Gastrocnemius medialis (tissue), 4 donors: ENCODE measurements around the gene COL4A4.

Experiments
- CTCF ChIP-seq, 5 experiments: fragments of 450-650 bp in 3 of 5; fragments of 200-600 bp in 2 of 5; sonication (generic) in 2 of 5; IDR thresholded peaks in 4 of 5; conservative IDR thresholded peaks in 1 of 5; 1 replicate in 4 of 5; 2 replicates in 1 of 5; pipeline ENCODE4 v1.5.1; 2016 to 2019; ENCODE audit warnings: antibody characterized with exemption in 5 of 5, mild to moderate bottlenecking in 3 of 5, moderate library complexity in 3 of 5
- POLR2A ChIP-seq, 2 donors: fragments of 450-650 bp; IDR thresholded peaks; one replicate each; pipeline ENCODE4 v1.6.1; 2017; ENCODE audit warnings: antibody characterized with exemption in 2 of 2, mild to moderate bottlenecking in 2 of 2, moderate library complexity in 2 of 2

DNA sequence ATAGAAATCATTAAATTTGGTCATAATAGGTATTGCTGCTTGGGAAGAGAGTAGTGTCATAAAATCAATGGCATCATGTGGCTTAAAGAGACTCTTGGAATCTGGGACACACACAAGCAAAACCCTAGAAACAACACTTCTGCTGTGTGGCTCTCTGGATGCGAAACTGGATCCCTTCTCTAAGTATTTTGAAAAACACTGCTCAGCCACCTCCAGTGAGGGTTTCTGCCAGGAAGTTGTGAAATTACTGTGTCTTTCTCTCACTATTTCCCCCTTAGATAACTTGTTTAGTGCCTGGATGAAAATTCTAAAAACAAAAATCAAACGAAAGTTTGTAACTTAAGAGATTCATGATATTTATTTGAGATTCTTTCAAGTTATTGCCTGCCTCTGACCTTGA, 164.3 kb downstream of the COL4A4 start:
- TF ChIP-seq POLR2A (IDR thresholded peaks at IDR 0.05), result no peak
- no peak for TF ChIP-seq CTCF (IDR thresholded peaks at IDR 0.05 in 4 of 5, conservative IDR thresholded peaks at IDR 0.05 in 1 of 5)
